ENCODE measurements around the gene PIEZO2.

GRCh38 chr18:10775026-10775425, 374.3 kb downstream of the PIEZO2 start:
- TF ChIP-seq, protein P1, sequence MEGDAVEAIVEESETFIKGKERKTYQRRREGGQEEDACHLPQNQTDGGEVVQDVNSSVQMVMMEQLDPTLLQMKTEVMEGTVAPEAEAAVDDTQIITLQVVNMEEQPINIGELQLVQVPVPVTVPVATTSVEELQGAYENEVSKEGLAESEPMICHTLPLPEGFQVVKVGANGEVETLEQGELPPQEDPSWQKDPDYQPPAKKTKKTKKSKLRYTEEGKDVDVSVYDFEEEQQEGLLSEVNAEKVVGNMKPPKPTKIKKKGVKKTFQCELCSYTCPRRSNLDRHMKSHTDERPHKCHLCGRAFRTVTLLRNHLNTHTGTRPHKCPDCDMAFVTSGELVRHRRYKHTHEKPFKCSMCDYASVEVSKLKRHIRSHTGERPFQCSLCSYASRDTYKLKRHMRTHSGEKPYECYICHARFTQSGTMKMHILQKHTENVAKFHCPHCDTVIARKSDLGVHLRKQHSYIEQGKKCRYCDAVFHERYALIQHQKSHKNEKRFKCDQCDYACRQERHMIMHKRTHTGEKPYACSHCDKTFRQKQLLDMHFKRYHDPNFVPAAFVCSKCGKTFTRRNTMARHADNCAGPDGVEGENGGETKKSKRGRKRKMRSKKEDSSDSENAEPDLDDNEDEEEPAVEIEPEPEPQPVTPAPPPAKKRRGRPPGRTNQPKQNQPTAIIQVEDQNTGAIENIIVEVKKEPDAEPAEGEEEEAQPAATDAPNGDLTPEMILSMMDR (IDR thresholded peaks at IDR 0.05), result no peak
- TF ChIP-seq, protein P2, sequence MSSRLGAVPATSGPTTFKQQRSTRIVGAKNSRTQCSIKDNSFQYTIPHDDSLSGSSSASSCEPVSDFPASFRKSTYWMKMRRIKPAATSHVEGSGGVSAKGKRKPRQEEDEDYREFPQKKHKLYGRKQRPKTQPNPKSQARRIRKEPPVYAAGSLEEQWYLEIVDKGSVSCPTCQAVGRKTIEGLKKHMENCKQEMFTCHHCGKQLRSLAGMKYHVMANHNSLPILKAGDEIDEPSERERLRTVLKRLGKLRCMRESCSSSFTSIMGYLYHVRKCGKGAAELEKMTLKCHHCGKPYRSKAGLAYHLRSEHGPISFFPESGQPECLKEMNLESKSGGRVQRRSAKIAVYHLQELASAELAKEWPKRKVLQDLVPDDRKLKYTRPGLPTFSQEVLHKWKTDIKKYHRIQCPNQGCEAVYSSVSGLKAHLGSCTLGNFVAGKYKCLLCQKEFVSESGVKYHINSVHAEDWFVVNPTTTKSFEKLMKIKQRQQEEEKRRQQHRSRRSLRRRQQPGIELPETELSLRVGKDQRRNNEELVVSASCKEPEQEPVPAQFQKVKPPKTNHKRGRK (CRISPR knock-in tag; IDR thresholded peaks at IDR 0.05; ENCODE audit: borderline replicate concordance), result no peak
- no peak for TF ChIP-seq ZBTB21 (CRISPR knock-in tag; IDR thresholded peaks at IDR 0.05; ENCODE audit: borderline replicate concordance)
